GM19438 (cell line): ENCODE results near the gene PADI4.
"Not testable (repeated sequence)": the region's sequence is repeated elsewhere in the genome, so short reads cannot be mapped to it uniquely, and the experiment has no call there.

Experiments used
- ATAC-seq: cut with Tn5 transposase; IDR thresholded peaks from one replicate; pipeline ENCODE4 v1.9.1; 2021; ENCODE audit warnings: low read depth; ENCODE audit not compliant: unreplicated experiment

PADI4 gene

DNA sequence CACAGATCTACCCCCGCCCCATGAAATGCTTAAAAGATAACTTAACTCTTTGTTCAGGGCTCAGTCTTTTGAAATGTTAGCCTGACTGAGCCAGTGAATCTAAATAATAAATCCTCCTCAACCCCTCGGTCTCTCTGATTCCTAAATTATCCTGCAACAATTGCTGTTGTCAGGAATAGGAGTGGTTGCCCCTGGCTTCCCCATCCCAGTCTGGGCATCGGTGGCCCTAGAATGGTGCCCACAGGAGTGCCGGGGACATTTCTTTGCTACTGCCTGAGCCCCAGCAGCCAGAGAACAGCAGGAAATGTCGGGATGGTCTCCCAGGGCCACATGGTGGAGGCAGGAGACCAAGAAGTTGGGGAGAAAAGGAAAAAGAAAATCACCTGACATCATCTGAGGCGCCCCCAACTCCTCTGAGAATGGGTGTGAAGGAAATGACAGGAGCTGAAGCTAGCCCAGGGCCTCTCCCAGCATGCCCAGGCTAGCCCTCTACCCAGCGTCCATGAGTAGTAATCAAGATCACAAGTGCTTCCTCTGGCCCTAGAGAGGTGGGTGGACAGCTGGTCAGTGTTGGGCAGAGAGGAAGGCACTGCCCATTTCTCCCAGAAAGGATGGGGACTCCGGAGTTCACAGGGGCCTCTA is 1.6 kb downstream of the PADI4 start:
- no peak for ATAC-seq

DNA sequence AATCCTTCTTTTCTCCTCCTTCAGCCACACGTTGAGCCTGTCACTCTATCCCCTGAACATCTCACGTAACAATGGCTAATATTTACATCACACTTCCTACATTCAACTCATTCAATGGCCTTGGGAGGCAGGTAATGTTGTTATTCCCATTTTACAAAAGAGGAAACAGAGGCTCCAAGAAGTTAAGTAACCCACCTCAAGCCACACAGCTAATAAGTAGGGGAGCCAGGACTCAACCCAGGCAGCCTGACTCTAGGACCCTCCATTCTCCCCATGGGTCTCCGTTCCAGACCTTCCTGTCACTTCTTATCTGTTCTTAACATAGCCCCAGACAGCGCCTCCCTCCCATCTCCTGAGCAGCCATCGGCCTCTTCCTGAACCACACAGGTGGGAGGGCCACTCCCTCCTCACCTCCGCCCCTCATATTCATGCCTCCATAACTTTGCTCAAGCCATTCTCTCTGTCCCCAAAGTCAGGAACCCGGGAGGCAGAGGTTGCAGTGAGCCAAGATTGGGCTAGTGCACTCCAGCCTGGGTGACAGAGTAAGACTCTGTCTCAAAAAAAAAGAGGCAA is 2.2 kb downstream of the PADI4 start:
- ATAC-seq, result no peak

DNA sequence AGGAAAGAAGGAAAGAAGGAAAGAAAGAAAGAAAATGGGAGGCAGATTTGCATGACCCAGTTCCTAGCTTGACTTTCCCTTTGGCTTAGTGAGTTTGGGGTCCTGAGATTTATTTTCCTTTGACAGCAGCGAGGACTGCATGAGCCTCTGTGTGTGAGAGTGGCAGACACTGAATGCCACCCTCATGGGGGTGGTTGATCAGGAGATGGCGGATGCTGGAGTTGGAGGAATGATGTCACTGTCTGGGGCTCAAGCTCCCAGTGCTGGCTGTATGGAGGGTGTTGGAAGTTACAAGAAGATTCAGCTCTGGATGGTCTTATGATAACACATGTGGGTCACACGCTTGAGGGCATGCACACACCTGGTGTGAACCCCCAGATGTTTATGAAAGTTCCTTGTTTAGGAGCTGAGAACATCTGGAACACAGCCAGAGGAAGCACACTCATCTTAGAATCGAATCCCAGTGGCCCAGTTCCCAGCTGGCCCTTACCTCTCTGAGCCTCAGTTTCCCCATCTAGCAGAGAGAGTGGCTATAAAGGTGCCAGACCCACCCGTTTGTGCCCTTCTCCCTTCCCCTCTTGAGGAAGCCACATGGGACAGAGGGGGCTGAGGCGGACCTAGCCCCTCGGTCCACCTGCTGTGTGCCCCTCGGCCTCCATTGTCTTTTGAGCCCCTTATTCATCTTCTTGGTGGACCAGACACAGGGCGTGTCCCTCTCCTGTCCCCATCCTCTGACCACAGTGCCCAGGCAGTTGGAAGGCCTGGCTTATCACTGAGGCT is 5.7 kb downstream of the PADI4 start:
- no peak for ATAC-seq

DNA sequence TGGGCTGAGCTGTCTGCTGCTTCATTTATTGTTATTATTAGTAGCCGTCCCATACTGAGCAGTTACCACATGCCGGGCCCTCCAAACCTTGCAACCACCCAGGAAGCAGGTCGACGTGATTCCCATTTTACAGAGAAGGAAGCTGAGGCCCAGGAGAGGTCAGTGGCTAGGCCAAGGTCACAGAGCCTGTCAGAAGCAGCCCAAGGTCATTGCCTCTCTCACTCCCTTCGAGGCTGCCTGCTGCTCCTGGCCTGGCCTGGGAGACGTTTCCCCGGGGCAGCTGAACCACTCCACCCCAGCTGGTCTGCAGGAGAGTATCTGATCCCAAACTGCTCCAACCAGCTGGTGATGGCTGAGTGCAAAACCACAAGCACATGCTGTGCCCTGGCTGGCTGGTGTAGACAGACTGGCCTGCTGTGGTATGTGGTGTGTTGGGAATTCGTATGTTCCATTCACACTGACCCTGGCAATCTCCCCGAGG is 6.5 kb downstream of the PADI4 start:
- ATAC-seq, result no peak

DNA sequence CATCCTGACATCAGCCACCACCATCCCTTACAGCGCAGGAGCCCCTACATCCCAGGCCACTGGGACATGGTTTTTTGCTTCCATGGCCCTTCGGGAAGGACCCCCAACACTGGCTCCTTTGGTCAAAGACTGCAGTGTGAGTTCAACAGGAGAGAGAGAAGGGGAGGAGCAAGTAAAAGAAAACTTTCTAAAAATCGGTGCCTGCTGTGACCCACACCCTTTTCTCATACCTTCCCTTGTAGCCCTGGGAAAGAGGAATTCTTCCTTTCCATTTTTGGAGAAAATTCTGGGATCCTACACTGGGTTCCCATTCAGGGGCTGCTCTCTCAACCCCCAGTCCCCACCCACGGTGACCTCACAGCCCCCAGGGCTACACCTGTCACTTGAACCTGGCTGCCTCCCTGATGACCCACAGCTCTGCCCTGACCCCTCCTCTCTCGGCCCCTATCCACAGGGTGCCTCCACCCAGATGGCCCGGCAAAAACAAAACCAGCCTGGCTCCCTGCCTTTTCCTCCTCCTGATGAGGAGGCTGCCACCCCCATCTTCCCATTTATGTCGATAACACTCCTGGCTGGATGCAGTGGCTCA is 7.6 kb downstream of the PADI4 start:
- no peak for ATAC-seq

DNA sequence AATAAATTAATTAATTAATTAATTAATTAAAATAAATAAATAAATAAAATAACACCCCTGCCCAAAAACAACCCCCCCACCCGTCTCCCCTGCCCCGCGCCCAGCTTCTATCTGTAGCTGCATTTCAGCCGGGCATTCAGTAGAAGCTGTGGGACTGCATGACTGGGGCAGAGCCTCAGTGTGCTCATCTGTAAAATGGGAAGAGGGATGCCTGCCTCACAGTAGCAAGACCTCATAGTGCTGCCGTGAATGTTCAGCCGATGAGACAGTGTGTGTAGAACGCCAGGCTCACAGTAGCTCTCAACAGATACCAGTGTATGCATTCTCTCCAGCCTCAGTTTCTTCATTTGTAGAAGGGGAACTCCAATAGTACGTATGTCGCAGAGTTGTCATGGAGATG is 8.7 kb downstream of the PADI4 start:
- ATAC-seq, result no peak

DNA sequence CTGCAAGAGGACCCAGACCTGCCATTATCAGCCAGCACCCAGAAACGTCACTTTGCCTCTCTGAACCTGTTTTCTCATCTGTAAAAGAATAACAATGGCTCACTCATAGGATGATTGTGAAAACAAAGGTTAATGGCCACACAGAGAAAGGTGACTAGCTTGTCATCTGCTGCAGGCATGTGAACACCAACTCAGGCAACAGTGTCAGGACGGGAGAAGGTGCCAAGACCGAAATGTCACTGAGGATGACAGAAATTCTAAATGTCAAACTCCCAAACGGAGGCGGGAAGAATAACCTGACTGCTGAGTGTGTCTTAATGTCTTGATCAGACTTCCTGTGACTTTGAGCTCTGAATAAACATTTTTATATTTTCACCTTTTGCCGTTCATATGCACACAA is 10.3 kb downstream of the PADI4 start:
- ATAC-seq, result no peak

DNA sequence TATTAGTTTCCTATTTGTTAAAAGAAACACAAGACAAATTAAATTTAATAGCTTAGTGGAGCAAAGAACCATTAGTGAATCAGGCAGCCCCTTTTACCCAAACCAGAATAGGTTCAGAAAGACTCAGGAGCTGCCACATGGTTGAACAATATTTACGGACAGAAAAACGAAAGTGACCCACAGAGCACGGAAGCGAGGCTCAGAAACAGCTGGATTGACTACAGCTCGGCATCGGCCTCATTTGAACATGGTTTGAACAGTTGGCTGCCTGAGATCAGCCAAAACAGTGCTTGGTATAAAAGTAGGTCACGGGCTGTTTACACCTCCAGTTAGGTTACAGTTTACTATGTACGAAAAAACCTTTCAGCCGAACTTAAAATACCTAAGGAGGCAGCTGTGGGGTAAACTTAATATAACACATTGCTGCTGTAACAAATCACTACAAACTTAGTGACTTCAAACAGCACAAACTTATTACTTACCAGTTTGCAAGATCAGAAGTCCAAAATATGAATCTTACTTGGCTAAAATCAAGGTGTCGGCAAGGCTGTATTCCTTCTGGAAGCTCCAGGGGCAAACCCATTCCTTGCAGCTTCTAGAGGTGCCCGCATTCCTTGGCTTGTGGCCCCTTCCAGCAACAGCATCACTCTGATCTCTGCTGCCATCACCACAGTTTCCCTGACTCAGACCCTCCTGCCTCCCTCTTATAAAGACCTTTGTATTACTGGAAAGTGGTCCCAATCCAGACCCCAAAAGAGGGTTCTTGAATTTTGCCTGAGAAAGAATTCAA is 11.8 kb downstream of the PADI4 start:
- no peak for ATAC-seq

DNA sequence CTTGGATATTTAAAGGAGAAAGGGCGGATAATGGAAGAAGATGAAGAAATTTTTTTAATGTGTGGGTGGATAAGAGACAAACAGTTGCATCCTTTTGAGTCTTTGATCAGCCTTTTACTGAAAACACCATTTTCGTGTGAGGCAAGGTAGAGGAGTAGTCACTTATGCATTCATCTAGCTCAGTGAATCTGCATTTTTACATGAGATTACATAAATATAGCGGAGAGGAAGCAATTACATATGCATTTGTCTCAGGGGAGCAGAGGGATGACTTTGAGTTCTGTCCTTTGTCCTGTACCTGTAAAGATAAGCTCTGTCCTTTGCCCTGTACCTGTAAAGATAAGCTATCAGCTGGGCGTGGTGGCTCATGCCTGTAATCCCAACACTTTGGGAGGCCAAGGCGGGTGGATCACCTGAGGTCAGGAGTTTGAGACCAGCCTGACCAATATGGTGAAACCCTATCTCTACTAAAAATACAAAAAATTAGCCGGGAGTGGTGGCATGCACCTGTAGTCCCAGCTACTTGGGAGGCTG is 13.9 kb downstream of the PADI4 start:
- not testable (repeated sequence) for ATAC-seq

DNA sequence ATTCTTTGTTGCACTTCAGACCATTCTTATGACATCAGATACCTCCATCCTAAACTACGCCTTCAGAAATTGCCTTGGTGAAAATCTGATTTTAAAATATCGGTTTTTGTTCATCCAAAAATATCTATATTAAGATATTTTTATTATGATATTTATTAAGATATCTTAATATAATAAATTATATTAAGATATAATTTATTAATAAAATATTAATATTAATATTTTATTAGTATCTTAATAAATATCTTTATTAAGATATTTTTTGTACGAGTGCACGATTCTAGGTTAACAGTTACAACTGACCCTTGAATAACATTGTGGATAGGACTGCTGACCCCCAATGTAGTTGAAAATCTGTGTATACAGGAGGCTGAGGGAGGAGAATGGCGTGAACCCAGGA is 20.9 kb downstream of the PADI4 start:
- no peak for ATAC-seq

DNA sequence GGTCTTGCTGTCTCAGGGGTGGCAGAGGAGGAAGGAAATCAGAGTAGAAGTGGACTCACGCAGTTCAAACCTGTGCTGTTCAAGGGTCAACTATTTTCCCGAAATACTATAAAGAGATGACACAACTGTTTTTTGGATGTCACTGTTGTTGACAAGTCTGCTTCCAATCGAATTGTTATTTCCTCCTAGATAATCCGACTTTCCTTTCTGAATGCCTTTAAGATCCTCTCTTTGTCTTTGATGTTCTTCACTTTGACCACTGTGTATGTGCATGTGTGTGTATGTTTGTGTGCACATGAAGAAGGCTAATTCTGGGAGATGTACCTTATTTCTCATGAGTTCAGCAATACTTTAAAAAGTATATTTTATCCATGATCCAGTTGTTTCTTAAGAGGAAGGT is 21.6 kb downstream of the PADI4 start:
- ATAC-seq, result no peak

DNA sequence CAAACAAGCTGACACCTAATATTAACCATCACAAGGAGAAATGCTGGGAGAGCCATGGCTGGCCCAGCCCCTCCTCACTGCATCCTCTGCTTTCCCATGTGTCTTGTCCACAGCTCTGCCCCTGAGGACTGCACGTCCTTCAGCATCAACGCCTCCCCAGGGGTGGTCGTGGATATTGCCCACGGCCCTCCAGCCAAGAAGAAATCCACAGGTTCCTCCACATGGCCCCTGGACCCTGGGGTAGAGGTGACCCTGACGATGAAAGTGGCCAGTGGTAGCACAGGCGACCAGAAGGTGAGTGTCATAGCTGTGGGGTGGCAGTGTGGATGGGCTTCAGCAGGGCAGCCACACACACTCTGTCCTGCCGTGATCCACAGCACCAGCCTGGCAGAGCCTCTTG is 22.9 kb downstream of the PADI4 start:
- ATAC-seq, result no peak

DNA sequence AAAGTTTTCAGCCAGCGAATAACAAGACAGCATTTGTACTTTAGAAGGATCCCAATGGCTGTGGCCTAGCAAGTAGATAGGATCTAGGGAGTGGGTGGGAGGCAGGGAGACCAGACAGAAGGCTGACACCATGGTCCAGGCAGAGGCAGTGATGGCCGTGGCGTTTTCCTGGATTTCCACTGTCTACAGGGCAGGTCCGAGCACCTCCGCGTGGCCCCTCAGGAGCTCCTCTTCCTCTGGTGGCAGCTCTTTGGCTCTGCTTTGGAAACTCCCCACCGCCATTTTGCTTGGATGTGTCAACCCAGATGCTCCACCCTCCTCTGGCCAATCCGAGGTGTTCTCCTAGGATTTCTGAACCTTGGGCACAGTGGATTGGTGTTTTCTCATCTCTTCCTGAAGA is 25.1 kb downstream of the PADI4 start:
- no peak for ATAC-seq

DNA sequence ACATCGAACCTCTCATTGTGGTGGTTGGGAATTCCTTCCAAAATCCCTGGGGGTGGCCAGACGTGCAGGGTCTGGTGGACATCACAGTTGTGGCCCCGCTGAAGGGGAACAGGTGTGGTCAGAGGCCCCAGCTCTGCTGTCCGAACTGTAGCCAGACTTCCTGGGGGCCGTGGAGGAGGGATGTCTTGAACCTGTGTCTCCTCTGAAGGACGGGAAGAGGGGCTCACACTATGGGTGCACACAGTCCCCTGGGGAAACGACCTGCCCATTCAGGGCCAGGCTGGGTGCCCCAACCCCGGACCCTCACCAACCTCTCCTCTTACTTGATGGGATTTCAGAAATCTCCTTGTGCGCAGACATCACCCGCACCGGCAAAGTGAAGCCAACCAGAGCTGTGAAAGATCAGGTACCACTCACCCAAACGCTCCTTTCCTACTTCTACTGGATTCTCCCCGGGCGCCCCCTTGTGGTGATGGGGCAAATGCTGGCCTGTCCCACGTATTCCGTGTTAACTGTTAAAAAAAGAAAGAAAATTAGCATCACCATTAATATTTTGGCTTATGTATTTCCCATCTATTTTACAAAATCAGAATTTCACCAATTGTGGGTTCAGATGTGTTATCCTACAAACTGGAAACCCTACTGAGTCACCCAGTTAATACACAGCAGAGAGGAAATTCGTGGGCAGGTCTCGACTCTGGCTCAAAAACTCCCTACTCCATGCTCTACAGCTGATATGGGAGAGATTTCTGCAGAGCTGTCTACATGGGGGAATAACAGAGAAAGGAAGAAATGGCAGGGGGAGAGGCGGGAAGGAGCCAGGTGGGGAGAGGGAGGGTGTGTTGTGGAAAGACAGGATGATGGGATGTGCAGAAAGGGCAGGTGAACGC is 28.1 kb downstream of the PADI4 start:
- ATAC-seq, result no peak

DNA sequence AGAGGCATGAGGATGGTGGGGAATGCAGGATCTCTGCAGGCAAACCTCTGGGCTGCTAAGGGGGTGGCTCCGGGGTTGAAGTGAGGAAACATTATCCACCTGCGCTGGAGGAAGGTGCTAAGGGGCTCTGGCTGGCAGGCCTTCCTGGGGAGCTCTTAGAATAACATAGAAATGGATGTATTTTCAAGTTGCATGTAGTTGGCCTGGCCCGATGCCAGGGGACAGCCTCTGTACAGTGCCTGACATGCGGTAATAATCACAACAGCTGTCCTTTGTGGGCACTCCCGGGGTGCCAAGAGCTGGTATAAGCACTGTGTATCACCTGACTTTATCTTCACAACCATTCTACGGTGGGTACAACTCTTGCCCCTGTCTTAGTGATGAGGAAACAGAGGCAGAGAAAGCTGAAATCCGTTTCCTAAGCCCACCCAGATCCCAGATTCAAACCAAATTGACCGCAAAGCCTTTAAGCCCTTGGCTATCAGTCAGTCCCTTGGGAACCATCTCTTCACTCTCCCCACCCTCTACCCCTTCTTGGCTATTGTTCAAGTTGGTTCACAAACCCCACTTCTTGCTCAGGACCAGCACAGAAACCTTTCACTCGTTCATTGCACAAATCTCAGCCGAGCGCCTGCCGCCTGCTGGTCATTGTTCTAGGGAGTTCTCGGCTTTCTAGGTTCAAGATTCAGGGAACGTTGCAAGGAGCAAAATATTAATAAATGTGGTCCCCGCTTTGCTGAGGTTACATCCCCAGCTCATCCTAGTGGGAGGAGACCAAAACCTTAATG is 30.9 kb downstream of the PADI4 start:
- no peak for ATAC-seq

DNA sequence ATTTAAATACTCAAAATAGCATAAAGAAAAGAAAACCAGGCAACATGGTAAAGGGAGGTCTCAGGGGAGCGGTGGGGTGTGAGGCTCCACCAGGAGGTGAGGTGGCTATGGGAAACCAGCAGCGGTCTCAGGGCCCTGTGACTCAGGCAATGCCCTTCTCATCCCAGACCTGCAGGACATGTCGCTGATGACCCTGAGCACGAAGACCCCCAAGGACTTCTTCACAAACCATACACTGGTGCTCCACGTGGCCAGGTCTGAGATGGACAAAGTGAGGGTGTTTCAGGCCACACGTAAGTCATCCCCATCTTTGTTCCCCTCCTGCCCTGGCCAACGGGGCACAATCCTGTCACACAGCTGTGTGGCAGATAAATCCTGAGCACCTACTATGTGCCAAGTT is 31.5 kb downstream of the PADI4 start:
- ATAC-seq, result no peak

DNA sequence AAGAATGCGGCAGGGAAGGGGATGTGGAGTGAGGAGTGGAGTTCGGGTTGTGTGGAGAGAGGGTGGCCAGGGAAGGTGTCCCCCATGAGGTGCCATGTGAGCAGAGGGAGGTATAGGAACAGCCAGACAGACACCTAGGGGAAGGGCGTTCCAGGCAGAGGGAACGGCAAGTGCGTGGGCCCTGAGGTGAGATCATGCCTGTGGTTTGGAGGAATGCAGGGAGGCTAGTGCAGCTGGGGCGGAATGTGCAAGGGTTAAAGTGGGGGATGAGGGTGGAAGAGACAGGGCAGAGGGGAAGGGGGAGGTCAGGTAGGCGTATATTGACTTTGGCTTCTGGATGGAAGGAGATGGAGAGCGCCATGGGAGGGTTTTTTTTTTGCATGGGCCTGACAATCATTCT is 32.4 kb downstream of the PADI4 start:
- ATAC-seq, result no peak

DNA sequence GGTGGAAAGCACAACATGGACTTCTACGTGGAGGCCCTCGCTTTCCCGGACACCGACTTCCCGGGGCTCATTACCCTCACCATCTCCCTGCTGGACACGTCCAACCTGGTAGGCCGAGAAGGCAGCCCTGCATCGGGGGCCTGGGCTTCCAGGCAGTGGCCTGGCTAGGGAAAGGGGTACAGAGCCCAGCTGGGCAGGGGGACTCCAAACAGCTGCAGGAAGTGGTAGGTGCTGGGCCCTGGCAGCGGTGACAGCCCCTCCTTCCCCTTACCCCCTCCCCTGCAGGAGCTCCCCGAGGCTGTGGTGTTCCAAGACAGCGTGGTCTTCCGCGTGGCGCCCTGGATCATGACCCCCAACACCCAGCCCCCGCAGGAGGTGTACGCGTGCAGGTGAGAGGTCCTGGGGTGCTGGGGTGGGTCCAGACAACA is 34.0 kb downstream of the PADI4 start:
- no peak for ATAC-seq

DNA sequence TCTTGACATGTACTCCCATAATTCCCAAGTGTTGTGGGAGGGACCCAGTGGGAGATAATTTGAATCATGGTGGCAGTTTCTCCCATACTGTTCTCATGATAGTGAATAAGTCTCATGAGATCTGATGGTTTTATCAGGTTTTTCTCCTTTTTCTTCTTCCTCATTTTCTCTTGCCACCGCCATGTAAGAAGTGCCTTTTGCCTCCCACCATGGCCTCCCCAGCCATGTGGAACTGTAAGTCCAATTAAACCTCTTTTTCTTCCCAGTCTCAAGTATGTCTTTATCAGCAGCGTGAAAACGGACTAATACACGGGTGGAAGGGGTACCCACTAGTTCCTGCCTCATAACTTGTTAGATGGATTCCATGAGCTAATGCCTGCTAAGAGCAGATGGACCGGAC is 37.5 kb downstream of the PADI4 start:
- not testable (repeated sequence) for ATAC-seq
